ENCODE results near the gene LRP1B.

- TF ChIP-seq CTCF (IDR thresholded peaks at IDR 0.05; ENCODE audit: low read length) = no peak
- TF ChIP-seq EZH2 (IDR thresholded peaks at IDR 0.05; ENCODE audit: borderline replicate concordance, low read length) = no peak
Measured at GRCh38 chr2:141508806-141509595, 621.8 kb downstream of the LRP1B start.
